OCI-LY3 (cell line): Measurements from ENCODE around the gene MYO5A.

Experiments used
- EZH2phosphoT487 ChIP-seq: fragments of 200-600 bp; shearing (Covaris generic); IDR thresholded peaks from 2 replicates; pipeline ENCODE4 v1.6.1; 2018; ENCODE audit warnings: antibody characterized with exemption, mixed run types, low read depth
- TF ChIP-seq, protein P1 (sequence below): fragments of 200-600, 300-600 bp; sonication (generic); IDR thresholded peaks from 2 replicates; pipeline ENCODE4 v1.5.1; 2014; ENCODE audit warnings: antibody characterized with exemption, low read length, low read depth

GRCh38 chr15:52481915-52482314, 46.8 kb downstream of the MYO5A start:
- TF ChIP-seq, protein P1, sequence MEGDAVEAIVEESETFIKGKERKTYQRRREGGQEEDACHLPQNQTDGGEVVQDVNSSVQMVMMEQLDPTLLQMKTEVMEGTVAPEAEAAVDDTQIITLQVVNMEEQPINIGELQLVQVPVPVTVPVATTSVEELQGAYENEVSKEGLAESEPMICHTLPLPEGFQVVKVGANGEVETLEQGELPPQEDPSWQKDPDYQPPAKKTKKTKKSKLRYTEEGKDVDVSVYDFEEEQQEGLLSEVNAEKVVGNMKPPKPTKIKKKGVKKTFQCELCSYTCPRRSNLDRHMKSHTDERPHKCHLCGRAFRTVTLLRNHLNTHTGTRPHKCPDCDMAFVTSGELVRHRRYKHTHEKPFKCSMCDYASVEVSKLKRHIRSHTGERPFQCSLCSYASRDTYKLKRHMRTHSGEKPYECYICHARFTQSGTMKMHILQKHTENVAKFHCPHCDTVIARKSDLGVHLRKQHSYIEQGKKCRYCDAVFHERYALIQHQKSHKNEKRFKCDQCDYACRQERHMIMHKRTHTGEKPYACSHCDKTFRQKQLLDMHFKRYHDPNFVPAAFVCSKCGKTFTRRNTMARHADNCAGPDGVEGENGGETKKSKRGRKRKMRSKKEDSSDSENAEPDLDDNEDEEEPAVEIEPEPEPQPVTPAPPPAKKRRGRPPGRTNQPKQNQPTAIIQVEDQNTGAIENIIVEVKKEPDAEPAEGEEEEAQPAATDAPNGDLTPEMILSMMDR = no peak
- TF ChIP-seq EZH2phosphoT487 = no peak
